ENCODE measurements around the gene FLNA.

DNA sequence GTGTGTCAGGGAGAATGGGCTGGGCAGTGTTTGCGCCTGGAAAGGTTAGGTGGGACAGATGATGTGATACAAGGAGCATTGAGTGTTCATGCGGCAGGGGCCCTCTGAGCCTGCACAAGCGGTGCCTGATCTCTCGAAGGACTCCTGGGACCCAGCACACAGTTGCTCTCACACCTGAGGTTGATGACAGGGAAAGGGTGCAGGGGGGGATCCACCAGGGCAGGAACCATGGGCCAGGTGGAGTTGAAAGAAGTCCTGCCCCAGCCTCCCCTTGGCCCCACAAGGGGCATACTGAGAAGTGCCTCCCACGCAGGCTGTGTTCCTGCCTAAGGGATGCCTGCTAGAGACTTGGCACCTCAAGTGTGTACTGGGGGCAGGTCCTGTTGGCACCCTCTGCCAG lies 45.8 kb downstream of the FLNA start:
- TF ChIP-seq, protein P1, sequence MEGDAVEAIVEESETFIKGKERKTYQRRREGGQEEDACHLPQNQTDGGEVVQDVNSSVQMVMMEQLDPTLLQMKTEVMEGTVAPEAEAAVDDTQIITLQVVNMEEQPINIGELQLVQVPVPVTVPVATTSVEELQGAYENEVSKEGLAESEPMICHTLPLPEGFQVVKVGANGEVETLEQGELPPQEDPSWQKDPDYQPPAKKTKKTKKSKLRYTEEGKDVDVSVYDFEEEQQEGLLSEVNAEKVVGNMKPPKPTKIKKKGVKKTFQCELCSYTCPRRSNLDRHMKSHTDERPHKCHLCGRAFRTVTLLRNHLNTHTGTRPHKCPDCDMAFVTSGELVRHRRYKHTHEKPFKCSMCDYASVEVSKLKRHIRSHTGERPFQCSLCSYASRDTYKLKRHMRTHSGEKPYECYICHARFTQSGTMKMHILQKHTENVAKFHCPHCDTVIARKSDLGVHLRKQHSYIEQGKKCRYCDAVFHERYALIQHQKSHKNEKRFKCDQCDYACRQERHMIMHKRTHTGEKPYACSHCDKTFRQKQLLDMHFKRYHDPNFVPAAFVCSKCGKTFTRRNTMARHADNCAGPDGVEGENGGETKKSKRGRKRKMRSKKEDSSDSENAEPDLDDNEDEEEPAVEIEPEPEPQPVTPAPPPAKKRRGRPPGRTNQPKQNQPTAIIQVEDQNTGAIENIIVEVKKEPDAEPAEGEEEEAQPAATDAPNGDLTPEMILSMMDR (IDR thresholded peaks at IDR 0.05; ENCODE audit: insufficient read depth, low read length), result no peak
- TF ChIP-seq, protein P2, sequence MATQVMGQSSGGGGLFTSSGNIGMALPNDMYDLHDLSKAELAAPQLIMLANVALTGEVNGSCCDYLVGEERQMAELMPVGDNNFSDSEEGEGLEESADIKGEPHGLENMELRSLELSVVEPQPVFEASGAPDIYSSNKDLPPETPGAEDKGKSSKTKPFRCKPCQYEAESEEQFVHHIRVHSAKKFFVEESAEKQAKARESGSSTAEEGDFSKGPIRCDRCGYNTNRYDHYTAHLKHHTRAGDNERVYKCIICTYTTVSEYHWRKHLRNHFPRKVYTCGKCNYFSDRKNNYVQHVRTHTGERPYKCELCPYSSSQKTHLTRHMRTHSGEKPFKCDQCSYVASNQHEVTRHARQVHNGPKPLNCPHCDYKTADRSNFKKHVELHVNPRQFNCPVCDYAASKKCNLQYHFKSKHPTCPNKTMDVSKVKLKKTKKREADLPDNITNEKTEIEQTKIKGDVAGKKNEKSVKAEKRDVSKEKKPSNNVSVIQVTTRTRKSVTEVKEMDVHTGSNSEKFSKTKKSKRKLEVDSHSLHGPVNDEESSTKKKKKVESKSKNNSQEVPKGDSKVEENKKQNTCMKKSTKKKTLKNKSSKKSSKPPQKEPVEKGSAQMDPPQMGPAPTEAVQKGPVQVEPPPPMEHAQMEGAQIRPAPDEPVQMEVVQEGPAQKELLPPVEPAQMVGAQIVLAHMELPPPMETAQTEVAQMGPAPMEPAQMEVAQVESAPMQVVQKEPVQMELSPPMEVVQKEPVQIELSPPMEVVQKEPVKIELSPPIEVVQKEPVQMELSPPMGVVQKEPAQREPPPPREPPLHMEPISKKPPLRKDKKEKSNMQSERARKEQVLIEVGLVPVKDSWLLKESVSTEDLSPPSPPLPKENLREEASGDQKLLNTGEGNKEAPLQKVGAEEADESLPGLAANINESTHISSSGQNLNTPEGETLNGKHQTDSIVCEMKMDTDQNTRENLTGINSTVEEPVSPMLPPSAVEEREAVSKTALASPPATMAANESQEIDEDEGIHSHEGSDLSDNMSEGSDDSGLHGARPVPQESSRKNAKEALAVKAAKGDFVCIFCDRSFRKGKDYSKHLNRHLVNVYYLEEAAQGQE (IDR thresholded peaks at IDR 0.05; ENCODE audit: insufficient replicate concordance, low read depth), result no peak
- TF ChIP-seq GABPA (IDR thresholded peaks at IDR 0.05; ENCODE audit: low read depth), result no peak

Measured in HL-60 (cell line).